HCEC 1CT (cell line): ENCODE results near the gene XPA.
"Not testable (repeated sequence)": the region's sequence is repeated elsewhere in the genome, so short reads cannot be mapped to it uniquely, and the experiment has no call there.

Source experiments
- DNase-seq: peaks from one replicate; pipeline ENCODE4 v3.0.0-alpha.2; 2017

The XPA gene

GRCh38 chr9:97703437-97704344, 6.6 kb upstream of the XPA start:
- DNase-seq: peak; percentile 77

DNA sequence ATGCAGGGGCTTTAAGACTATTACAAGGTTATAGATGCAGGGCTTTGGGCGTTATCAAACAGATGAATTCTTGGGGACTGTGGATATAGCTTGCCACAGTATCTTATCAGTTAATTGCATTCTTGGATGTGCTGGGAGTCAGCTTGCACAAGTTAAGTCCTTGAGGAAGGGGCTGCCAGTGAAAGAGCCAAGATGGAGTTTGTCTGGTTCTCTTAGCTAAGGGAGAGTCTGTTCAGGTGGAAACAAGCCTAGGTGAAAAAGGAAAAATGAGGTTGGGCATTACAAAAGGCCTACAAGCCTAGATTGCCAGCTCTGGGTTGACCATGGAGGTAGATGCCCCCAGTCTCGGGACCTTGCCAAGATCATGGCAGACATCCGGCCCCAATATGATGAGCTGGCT, 2.7 kb upstream of the XPA start:
- DNase-seq: not testable (repeated sequence)

- not testable (repeated sequence) for DNase-seq
These were observed 2.1 kb upstream of the XPA start for GRCh38 chr9:97699281-97699680.

DNA sequence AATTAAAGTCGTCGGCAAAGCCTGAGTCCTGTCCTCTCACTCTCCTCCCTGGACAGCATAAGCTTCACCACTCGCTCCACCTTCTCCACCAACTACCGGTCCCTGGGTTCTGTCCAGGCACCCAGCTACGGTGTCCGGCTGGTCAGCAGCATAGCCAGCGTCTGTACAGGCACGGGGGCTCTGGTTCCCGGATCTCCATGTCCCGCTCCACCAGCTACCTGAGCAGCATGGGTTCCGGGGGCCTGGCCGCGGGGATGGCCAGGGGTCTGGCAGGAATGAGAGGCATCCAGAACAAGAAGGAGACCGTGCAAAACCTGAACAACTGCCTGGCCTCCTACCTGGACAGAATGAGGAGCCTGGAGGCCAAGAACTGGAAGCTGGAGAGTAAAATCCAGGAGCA, 1.7 kb upstream of the XPA start:
- no peak for DNase-seq

- no peak for DNase-seq
These were observed 697 bp upstream of the XPA start for GRCh38 chr9:97697837-97698236.

GRCh38 chr9:97695995-97696802, 941 bp downstream of the XPA start:
- peak; percentile 36 for DNase-seq

DNA sequence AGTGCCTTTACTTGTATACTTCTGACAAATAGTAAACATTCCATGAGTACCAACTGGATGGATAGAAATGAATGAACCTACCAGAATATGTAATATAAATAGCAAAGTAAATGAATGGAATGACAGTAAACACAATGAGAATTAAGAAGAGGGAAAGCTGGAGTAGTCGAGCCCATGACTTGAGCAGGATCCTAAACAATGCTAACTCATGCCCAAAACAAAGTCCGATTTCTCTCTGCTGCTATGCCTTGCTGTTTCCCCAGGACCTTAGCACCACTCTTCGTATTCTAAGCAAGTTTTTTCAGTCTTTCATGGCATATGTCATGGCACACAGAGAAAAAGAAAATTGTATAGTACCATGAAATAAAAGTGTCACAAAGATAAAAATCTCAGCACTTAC, 1.8 kb downstream of the XPA start:
- no peak for DNase-seq

DNA sequence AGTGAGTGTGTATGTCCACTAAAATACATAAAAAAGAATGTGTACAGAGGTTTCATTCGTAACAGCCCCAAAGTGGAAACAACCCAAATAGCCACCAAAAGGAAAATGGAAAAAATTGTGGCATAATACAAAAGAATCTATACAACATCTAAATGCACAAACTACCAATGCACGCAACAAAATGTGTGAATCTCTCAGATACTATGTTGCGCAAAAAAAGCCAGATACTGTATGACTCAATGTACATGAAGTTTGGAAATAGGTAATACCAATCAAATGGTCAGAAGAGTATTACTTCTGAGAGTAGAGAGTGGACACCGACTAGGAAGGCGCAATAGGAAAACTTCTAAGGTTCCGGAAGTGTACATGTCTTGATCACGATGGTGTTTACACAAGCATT, 2.4 kb downstream of the XPA start:
- no peak for DNase-seq

DNA sequence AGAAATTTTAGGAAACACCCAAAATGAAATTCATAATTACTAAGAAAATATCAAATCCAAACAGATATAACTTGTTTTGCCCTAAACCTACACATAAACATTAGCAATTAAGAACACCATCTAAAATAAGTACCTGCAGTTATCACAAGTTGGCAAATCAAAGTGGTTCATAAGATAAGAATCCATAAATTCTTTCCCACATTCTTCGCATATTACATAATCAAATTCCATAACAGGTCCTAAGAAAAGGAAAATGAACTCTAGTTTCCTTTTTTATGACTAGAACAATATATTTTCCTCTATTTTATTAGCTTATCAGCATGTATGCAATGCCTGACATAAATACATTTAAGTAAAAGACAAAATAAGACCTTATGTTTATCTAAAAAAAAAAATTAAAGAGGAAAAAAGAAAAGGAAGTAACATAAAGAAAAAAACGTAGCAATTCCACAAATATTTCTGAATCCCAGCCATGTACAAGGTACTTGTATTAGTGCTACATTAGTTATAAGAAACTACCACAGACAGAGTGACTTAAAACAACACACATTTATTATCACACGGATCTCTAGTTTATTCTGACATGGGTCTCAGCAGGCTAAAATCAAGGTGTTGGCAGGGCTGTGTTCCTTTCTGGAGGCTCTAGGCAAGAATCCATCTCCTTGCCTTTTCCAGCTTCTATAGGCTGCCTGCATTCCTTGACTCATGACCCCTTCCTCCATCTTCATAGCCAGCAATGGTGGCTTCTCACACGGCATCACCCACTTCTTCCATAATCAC, 7.5 kb downstream of the XPA start:
- peak; percentile 24 for DNase-seq

GRCh38 chr9:97688654-97689053, 8.5 kb downstream of the XPA start:
- DNase-seq: no peak

GRCh38 chr9:97682242-97682641, 14.9 kb downstream of the XPA start:
- no peak for DNase-seq

- DNase-seq: no peak
These were observed 21.5 kb downstream of the XPA start for GRCh38 chr9:97675655-97676054.

GRCh38 chr9:97673922-97674321, 23.2 kb downstream of the XPA start:
- DNase-seq: no peak

DNA sequence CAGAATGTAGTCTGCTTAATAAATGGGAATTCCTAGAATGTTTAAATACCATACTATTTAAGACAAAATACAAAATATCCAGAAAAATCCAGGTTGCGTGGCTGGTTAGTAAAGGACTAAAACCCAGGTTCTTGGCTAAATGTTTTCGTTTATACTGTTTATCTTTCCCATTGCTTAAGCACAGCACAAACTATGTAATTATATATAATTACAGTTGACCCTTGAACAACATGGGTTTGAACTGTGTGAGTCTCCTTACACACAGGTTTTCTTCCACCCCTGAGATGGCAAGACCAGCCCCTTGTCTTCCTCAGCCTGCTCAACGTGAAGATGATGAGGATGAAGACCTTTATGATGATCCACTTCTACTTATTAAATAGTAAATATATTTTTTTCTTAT, 24.7 kb downstream of the XPA start:
- no peak for DNase-seq

DNA sequence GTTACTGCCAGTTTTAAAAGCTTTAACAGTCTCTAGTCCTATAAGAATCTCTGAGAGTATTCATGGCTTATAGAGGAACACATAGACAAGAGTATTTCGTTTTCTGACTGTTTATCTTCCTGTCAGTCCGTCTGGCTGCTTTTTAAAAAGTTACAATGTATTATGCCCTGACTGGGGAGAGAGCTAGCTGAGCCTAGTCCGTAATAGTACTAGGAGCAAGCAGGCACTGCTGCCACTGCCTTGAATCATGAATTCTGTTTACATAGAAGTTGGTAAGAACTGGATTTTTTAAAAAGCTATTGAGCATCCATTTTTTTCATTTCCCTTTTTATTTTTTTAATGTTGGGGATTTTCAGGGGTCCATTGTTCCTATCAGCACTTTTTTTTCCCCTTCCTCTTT, 26.6 kb downstream of the XPA start:
- DNase-seq: no peak

DNA sequence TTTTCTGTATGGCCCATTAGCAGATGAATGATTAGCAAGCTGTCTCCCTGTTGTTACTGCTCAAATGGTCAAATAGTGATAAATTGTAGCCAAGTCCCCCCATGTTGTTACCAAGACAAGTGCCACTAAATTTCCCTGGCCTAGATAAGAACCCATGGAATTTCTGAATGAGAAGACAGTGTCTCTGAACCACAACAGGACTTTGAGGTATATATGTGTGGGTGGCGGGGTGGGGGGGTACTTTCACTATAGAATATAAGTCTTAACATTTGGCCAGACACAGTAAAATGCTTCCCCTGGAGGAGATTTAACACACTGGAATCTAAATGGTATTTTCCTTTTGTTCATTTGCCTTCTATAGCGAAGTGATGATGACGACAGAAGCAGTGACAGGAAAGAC, 28.7 kb downstream of the XPA start:
- DNase-seq: no peak

DNA sequence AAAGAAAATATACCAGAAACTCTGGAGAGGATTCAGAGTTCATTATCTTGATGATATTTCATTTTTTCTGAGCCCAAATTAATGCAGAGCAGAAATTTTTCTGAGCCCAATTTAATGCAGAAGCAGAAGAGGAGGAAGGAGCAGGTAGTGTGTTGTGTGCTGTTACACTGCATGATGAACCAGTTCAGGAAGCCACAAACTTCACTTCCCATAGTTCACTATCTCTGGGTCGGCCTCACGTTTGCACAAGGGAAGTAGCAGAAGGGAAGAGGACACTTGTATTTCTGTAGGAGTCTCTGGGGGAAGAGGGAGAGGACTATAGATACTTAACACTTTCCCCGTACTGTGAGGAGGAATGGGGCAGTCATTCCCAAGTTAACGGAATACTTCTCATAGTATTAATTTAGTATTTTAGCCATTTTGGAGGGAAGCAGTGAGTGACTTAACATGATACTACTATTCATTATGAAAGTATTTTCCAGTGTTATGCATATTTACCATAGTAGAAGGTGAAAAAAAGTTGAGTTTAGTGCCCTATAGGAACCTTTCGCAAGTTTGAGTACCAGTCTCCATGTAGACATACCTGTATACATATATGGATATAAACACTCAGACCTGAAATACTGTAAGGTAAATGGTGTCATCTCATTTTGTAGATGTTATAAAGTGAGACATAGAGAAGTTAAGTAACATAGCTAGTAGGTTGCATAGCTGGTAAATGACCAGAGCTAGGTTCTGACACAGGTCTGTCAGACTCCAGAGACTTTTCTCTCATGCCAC, 30.0 kb downstream of the XPA start:
- DNase-seq: no peak

DNA sequence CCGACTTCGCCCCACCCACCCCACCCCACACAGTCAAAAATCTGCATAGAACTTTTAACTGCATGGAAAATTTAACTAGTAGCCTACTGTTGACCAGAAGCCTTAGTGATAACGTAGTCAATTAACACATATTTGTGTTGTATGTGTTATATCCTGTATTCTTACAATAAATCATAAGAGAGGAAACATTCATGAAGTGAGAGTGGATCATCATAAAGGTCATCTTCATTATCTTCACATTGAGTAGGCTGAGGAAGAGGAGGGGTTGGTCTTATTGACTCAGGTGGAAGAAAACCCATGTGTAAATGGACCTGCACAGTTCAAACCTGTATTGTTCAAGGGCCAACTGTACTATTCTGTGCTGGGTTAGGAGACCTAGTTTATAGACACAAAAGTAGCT, 31.4 kb downstream of the XPA start:
- DNase-seq: no peak

GRCh38 chr9:97660847-97661246, 36.3 kb downstream of the XPA start:
- DNase-seq: peak; percentile 83

DNA sequence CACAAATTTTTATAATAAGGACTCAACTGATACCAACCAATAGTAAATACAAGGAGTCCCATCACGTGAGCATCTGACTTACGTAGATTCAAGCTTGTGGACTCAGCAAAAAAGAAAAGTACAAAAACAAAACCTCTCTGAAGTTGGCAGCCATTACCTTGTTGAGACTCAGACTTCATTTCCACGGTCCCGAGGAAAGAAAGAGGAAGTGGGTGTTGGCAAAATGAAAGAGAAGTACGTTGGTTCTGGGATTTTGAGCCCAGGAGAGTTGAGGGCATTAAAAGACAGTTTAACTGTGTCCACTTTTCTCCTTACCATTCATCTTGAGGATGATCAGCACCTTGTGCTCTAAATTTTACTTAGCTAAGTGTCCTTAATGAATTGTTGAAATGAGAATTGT, 36.8 kb downstream of the XPA start:
- DNase-seq: no peak

GRCh38 chr9:97659771-97660170, 37.4 kb downstream of the XPA start:
- DNase-seq: no peak

- no peak for DNase-seq
These were observed 38.4 kb downstream of the XPA start for GRCh38 chr9:97658707-97659106.

DNA sequence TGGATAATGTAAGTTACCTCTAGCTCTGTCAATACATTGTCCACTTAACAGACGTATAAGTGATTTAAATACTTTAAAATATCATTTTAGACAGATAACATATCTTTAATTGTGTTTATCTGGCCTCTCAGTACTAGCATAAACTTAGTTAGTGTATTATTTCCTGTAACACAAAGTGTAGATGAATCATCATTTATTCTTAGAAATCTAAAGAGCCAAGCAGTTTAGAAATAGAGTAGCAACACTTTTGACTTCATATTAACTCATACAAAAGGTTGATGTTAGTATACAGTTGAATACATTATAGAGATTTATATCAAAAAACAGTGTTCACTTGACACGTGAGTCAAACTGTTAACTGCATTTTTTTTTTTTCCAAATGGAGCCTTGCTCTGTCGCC, 45.5 kb downstream of the XPA start:
- DNase-seq: peak; percentile 21
